HAP-1 (cell line): Measurements from ENCODE around the gene UBTF.
A peak's percentile ranks its signal among the peaks of the same experiment; 100 is the strongest.

Experiments
- DNase-seq, 2 experiments: peaks; one replicate each; pipeline ENCODE4 v3.0.0-alpha.2; 2016 to 2020; ENCODE audit warnings: low spot score in 2 of 2
- H3K27me3 ChIP-seq: fragments of 250-450 bp; sonication (Bioruptor Pico); 2 replicates; pipeline ENCODE4 v1.5.1; 2020; ENCODE audit warnings: low read depth, mild to moderate bottlenecking, moderate library complexity
- H3K36me3 ChIP-seq: fragments of 250-450 bp; sonication (Bioruptor Pico); replicated peaks from 2 replicates; pipeline ENCODE4 v1.5.1; 2020; ENCODE audit warnings: mild to moderate bottlenecking
- H3K4me1 ChIP-seq: fragments of 250-450 bp; sonication (Bioruptor Pico); 2 replicates; pipeline ENCODE4 v1.5.1; 2020; ENCODE audit warnings: mild to moderate bottlenecking
- H3K4me3 ChIP-seq: fragments of 250-450 bp; sonication (Bioruptor Pico); 2 replicates; pipeline ENCODE4 v1.5.1; 2020; ENCODE audit warnings: mild to moderate bottlenecking, moderate library complexity
- H3K9me3 ChIP-seq: fragments of 250-450 bp; sonication (Bioruptor Pico); 2 replicates; pipeline ENCODE4 v1.5.1; 2020; ENCODE audit warnings: mild to moderate bottlenecking, moderate library complexity
- in situ Hi-C: fragments of 300-500 bp; cut with MboI; formaldehyde crosslinking; loops from 3 replicates; pipeline ENCODE4 v1.14.3; 2020; ENCODE audit warnings: low sequenced_read_pairs, inconsistent platforms, mixed read lengths

Gene UBTF

DNA sequence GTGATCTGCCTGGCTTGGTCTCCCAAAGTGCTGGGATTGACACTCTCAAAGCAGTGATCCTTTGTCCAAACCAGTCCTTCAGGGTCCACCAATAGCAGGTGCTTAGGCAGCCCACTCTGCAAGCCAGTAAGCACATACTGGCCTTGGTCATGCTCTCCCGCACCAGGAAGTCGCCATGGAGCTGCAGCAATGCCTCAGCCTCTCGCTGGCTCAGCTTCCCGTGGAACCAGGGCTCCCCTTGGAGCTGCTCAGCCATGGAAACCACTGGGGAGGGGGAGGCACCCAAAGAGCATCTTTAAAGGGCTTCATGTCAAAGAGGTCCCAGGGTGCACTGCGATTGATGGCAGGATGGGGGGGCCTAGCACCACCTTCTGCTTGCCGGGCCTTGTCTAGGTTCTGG, 9.6 kb upstream of the UBTF start:
- Histone ChIP-seq H3K9me3 (no peaks in the 10 kb centered on the region), H3K4me1 (no peaks in the 10 kb centered on the region), H3K27me3 (no peaks in the 10 kb centered on the region), H3K36me3 (no peaks in the 10 kb centered on the region), H3K4me3 (no peak overlapping the region)
- no peak for DNase-seq
- in situ Hi-C loops: no loop called here

DNA sequence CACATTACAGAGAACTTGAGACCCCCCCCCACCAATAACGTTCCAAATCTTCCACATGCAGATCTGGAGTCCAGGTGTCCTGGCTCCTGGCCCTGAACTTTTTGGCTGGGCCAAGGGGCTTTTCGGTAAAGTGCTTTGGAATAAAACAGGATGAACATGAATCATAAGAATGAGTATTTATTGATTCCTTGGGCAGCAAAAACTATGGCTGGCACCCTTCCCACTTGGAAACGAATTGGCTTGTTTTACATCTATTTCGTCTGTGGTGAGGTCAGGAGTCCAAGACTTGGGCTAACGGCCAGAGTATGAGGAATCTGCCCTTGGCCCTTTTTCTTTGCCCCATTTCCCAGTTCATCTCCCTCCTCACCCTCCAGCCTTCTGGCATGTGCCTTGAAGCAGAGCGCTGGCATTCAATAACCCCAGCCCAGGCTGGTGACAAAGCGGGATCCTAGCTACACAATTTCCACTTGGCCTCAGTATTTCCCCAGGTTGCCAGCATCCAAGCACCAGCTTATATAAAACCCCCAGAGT, 4.1 kb upstream of the UBTF start:
- H3K9me3 ChIP-seq: no peaks in the 10 kb centered on the region
- in situ Hi-C loops: no loop called here
- DNase-seq: no peak

DNA sequence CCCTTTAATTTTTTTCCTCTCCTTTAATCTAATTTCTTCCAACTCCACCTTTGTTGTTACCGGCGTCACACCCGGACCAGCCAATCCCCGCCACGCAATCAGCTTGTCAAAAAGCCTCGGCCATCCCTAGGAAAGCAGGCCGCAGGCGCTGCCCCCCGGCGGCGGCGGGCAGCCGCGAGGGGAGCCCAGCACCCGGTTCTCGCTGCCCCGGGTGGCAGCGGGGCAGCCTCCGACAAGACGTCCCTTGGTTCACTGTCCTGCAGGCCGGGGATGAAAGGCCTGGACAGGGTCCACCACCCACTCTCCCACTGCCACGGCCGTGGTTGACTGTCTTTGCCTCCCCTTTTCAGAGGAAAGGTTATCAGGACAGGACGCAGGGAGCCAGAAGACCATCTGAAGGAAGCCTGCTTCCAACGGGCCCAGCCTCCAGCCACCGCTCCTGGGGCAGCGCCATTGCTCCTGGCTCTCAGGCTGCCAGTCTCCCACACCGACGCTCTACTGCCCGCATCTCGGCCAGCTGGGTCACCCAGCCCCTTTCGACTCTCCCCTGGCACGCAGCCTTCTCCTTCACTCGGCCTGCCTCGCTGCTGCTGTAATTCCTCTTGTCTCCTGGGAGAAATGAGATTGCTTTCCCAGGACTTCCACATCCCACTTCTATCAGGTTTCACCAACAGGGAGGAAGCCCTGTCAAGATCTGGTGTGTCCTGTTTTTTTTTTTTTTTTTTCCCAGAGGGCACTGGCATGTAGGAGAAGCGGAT, 2.8 kb upstream of the UBTF start:
- no peaks in the 10 kb centered on the region for H3K9me3 ChIP-seq
- no peaks in the 10 kb centered on the region; the same call in 1 of the 2 replicates for H3K36me3 ChIP-seq
- in situ Hi-C loops: no loop called here
- H3K27me3 ChIP-seq: no peaks in the 10 kb centered on the region
- DNase-seq: peak; percentile 76 to 80
- peaks cover 7% of the 10 kb centered on the region for H3K4me1 ChIP-seq
- H3K4me3 ChIP-seq: peak overlapping the region; percentile 76

More for the DNA sequence above, 4.1 kb upstream of the UBTF start:
- Histone ChIP-seq H3K27me3 (no peaks in the 10 kb centered on the region), H3K4me1 (peaks cover 5% of the 10 kb centered on the region; the same call in 1 of the 2 replicates), H3K4me3 (no peak overlapping the region), H3K36me3 (no peaks in the 10 kb centered on the region; the same call in 1 of the 2 replicates)

DNA sequence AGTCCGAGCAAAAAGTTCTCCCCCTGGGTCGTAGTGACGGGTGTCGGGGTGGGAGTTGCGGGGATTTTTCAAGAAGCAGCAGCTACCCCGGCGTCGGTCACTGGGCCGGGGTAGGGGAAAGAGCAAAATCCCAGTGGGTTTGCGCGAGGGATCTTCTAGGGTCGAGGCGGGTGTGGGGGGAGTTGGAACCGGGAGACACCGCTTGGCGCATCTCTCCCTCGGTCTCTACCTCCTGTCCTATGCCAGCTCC, 2.3 kb upstream of the UBTF start:
- in situ Hi-C loops: no loop called here
- H3K4me1 ChIP-seq: peaks cover 10% of the 10 kb centered on the region
- peak overlapping the region; percentile 76 for H3K4me3 ChIP-seq

DNA sequence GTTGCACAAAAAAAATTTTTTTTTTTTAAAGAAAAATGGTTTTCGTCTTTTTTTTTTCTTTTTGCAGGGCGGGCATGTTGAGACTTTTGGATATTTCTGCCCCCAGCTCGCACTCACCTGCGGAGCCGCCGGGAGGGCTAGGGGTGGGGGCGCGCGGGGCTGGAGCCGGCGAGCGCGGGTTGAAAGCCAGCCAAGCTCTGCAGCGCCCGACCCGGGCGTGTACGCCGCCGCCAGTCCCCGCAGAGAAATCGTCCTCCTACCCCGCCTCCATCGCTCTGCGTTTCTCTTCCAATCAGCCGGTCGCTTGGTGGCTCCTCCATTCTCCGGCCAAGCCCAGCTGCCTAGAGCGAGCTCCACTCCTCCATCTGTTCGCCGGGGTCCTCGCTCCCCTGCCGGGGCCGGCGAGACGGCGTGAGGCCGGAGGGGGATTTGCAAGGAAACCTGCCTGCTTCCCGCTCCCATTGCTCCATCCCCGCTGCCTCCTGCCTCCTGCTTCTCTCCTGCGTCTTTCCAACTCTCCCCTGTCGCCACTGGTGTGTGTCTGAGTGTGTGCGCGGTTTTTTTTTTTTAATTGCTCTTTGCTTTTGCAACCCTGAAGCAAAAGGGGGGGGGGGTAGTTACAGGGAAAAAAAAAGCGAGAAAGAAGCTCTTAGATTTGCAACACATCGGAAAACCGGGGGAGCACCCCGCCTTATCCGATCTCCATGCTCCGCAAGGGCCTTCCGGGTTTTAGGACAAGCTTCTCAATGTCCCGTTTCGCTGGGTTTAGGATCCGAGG, 1.8 kb upstream of the UBTF start:
- Histone ChIP-seq H3K4me3 (peak overlapping the region; percentile 76), H3K9me3 (no peaks in the 10 kb centered on the region), H3K27me3 (no peaks in the 10 kb centered on the region), H3K4me1 (peaks cover 10% of the 10 kb centered on the region), H3K36me3 (peaks cover 6% of the 10 kb centered on the region)
- in situ Hi-C loops: no loop called here
- DNase-seq: peak; percentile 65 to 84

More for the DNA sequence above, 2.3 kb upstream of the UBTF start:
- no peak for DNase-seq
- Histone ChIP-seq H3K9me3 (no peaks in the 10 kb centered on the region), H3K36me3 (peaks cover 1% of the 10 kb centered on the region), H3K27me3 (no peaks in the 10 kb centered on the region)

DNA sequence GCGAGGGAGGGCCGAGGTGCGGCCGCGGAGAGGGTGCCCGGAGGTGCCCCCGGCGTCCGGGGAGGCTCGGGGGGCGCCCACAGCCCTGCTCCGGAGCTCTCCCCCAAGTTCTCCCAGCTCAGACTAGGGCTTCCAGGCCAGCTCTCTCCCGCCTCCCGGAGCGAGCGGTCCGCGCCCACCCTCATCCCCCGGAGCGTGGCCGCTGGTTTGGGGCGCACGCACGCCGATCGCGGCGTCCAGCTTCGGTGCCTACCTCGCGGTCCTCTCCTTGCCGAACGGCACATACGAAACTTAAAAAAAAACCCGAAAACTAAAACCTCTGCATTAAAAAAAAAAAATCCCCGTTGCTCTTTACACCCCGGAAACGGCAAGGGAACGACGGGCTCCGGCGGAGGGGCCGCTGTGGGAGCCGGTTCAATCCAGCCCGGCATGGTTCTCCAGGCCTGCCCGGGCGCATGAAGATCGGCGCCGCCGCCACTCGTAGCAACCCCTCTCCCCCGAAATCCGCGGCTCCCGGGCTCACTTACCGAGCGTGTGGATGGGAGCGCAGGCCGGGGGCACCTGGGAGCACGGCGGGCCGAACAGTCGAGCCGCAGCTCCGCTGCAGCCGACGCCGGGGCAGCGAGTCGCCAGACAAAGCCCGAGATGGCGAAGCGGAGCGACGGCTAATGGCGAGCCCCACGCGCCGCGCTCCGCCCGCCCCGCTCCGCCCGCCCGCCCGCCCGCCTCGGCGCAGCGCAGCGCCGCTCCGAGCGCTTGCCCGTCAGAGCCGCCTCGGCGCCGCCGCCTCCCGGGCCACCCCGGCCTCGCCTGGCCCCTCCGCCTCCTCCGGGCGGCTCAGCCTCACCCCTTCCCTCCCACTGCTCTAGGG, 973 bp upstream of the UBTF start:
- H3K36me3 ChIP-seq: peaks cover 14% of the 10 kb centered on the region
- peak overlapping the region; percentile 76 for H3K4me3 ChIP-seq
- no peaks in the 10 kb centered on the region for H3K27me3 ChIP-seq
- in situ Hi-C loops: no loop called here
- DNase-seq: peak; percentile 24 to 41
- peaks cover 10% of the 10 kb centered on the region for H3K4me1 ChIP-seq
- no peaks in the 10 kb centered on the region for H3K9me3 ChIP-seq

DNA sequence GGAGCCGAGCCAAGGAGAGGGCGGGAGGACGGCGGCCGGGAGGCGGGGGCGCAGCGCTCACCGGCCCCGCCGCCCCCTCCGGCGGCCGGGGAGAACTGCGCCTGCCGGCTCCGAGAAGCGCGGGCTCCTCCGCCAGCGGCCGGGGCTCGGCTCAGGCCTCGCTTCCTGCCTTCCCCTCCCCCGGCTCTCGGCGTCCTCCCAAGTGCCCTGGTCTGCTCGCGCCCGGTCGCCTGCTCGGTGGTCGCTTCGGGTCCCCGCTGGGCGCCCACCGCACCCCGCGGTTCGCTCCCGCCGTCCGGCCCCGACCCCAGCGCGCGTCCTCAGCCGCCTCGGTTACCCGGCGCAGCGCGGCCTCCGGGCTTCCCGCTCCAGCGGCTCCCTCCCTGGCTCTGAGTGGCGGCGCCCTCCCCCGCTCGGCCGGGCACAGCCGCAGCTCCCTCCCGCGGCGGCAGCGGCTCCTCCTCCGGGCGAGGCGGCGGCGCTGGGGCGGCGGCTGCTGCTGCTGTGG, 313 bp downstream of the UBTF start:
- in situ Hi-C loops: no loop called here
- H3K4me3 ChIP-seq: peak overlapping the region; percentile 46
- H3K9me3 ChIP-seq: no peaks in the 10 kb centered on the region
- peaks cover 10% of the 10 kb centered on the region for H3K4me1 ChIP-seq
- H3K27me3 ChIP-seq: no peaks in the 10 kb centered on the region
- peaks cover 27% of the 10 kb centered on the region for H3K36me3 ChIP-seq
- peak in 1 of 2 experiments; percentile 56 for DNase-seq

DNA sequence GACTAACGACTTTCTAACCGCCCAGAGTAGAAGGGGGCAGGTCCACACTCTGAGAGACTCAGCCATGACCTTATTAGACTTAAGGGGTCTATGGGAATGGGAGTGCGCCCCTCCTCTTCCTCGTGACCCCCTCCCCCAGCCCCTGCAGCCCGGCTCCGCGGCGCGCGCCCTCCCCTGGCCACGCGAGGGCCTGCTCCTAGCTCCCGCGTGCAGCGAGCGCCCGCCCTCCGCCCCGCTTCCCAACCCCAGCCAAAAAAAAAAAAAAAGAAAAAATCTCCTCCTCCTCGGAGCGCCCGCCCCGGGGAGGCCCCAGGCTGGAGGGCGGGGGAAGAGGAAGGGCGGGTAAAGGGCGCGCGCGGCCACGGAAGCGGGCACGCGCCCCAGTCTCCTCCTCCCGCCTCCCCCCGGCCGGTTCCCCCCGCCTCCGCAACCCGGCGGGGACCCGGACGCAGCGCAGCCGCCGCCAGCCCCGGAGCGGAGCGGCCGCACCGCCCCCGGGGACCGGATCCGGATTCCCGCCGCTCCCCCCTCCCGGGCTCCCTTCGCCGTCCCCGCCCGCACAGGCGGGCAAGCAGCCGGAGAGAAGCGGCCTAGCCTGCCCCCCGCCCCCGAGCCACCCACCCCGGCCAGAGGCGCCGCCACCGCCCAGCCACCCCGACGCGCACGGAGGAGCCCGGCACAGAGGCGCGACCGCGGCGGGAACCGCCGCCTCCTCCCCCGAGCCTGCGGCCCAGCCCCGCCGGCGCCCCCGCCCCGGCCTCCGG, 949 bp downstream of the UBTF start:
- peak; percentile 82 to 89 for DNase-seq
- Histone ChIP-seq H3K9me3 (no peaks in the 10 kb centered on the region), H3K36me3 (peaks cover 34% of the 10 kb centered on the region), H3K4me1 (peaks cover 10% of the 10 kb centered on the region), H3K27me3 (no peaks in the 10 kb centered on the region), H3K4me3 (peak overlapping the region; percentile 54)
- in situ Hi-C loops: no loop called here

DNA sequence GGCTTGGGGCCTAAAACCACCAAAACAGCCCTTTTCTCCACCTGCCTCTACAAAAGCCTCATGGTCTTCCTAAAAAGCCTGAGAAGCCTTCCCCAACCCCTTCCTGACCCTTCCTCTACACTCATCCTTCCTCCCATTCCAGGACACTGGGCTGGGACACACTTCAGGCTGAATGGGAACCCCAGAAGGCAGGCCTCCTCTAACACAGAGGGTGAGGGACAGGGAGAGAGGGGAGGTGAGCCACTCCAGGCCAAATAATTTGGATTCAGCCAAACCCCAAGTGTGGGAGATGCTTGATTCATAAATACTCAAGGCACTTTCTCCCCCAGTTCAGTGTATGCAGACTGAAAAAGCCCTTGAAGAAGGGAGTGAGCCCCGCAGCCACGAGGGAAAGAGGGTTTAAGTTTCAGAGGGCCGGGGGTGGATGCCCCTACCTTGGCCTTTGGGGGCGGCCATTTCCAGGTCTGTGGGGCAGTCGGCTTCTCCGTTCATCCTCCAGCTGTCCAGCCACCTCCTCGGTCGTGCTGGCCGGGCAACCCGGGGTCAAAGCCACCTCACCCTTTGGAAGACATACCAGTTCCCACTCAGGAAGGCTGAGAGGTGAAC, 1.6 kb downstream of the UBTF start:
- H3K27me3 ChIP-seq: no peaks in the 10 kb centered on the region
- peak overlapping the region; percentile 54 for H3K4me3 ChIP-seq
- peaks cover 40% of the 10 kb centered on the region for H3K36me3 ChIP-seq
- peaks cover 10% of the 10 kb centered on the region for H3K4me1 ChIP-seq
- DNase-seq: no peak
- in situ Hi-C loops: no loop called here
- H3K9me3 ChIP-seq: no peaks in the 10 kb centered on the region

DNA sequence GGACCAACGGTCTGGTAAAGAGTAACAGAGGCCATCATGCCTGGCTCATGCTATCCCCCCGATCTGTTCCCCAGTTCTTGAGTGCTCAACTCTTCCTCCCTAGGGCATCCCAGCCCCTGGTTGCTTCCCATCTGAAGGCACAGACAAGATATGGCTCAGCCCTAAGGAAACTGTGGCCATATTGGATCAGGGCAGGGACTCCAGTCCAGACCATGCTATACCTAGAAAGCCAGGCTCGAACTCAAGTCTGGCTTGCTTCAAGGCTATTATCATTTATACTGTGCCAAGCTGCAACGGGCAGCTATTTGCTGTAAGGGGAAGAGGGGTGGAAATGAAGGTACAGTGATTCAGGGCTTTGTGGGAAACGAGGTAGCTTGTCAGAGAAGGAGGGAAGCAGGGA, 2.8 kb downstream of the UBTF start:
- H3K36me3 ChIP-seq: peaks cover 42% of the 10 kb centered on the region
- in situ Hi-C loops: no loop called here
- no peaks in the 10 kb centered on the region for H3K27me3 ChIP-seq
- no peaks in the 10 kb centered on the region for H3K9me3 ChIP-seq
- H3K4me1 ChIP-seq: peaks cover 5% of the 10 kb centered on the region
- peak overlapping the region; percentile 54; the same call in 1 of the 2 replicates for H3K4me3 ChIP-seq
- no peak for DNase-seq

DNA sequence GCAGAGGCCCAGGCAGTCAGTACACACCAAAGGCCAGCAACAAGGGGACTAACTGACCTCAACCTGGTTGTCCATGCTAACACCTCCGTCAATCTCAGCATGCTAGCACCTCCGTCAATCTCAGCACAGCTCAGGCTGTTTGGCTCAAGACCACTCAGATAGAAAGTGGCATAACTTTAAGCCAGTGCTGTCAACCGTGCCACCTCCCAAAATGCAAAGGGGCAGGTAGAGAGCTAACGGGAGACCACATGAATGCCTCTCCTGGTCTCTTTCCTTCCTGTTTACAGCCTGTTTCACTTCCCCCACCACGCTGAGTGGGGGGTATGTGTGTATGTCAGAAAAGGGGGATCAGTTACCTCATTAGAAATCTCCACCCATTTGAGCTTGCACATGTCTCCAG, 3.3 kb downstream of the UBTF start:
- peaks cover 5% of the 10 kb centered on the region; the same call in 1 of the 2 replicates for H3K4me1 ChIP-seq
- no peak for DNase-seq
- H3K9me3 ChIP-seq: no peaks in the 10 kb centered on the region
- no peaks in the 10 kb centered on the region for H3K27me3 ChIP-seq
- H3K4me3 ChIP-seq: no peak overlapping the region; the same call in 1 of the 2 replicates
- in situ Hi-C loops: no loop called here
- peaks cover 47% of the 10 kb centered on the region for H3K36me3 ChIP-seq

DNA sequence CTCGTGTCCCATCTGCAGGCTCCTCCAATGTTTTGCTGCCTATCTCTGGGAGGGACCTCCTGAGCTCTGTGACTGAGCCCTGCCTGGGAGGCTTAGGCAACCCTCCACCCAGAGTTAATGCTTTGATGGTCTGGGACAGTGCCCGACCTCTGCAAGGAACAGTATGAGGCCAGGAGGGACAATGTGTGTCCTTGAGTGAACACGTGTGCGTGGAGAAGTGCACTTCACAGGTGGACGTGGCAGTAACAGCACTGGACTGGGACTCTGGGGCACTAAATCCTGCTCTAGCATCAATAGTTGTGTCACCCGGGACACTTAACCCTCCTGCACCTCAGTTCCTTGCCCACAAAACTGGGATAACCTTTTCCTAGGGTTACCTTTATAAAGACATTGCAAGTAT, 4.6 kb downstream of the UBTF start:
- in situ Hi-C loops: loop anchor here (5.0 kb wide), 1 partner anchor 112 kb away; no protein-coding TSS in a partner anchor
- no peak for DNase-seq
- Histone ChIP-seq H3K4me1 (peaks cover 7% of the 10 kb centered on the region), H3K9me3 (no peaks in the 10 kb centered on the region), H3K27me3 (no peaks in the 10 kb centered on the region), H3K36me3 (peaks cover 60% of the 10 kb centered on the region), H3K4me3 (no peak overlapping the region)
